Measurements from ENCODE around the gene BSND. TPM values are rescaled to one million over a fixed set of nuclear protein-coding genes. Genes with fewer than 3 reads are reported as not detected.

The BSND gene
- total and polyA plus RNA-seq, 9 of the 15 experiments (the other 6 are each of a cell fraction or from before 2014, with no cell fraction given), result not detected

DNA sequence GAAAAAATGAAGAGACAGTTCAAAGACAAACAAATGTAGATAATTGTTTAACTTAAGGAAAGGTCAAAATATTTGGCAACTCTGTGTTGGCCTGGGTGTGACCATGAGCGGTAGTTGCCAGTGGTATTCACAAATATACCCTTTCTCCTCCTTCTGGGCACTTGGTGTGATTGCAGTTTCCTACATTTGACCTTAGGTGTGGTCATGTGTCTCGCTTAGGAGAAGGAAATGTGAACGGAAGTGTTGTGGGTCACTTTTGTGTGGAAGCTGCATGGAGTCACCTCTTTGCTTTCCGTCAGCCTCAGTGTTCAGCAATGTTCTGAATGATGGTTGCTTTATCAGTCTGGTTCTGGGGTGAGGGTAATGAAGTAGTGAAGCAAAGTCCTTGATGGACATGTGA is 37.2 kb downstream of the BSND start (continued):
- TF ChIP-seq, protein P1, sequence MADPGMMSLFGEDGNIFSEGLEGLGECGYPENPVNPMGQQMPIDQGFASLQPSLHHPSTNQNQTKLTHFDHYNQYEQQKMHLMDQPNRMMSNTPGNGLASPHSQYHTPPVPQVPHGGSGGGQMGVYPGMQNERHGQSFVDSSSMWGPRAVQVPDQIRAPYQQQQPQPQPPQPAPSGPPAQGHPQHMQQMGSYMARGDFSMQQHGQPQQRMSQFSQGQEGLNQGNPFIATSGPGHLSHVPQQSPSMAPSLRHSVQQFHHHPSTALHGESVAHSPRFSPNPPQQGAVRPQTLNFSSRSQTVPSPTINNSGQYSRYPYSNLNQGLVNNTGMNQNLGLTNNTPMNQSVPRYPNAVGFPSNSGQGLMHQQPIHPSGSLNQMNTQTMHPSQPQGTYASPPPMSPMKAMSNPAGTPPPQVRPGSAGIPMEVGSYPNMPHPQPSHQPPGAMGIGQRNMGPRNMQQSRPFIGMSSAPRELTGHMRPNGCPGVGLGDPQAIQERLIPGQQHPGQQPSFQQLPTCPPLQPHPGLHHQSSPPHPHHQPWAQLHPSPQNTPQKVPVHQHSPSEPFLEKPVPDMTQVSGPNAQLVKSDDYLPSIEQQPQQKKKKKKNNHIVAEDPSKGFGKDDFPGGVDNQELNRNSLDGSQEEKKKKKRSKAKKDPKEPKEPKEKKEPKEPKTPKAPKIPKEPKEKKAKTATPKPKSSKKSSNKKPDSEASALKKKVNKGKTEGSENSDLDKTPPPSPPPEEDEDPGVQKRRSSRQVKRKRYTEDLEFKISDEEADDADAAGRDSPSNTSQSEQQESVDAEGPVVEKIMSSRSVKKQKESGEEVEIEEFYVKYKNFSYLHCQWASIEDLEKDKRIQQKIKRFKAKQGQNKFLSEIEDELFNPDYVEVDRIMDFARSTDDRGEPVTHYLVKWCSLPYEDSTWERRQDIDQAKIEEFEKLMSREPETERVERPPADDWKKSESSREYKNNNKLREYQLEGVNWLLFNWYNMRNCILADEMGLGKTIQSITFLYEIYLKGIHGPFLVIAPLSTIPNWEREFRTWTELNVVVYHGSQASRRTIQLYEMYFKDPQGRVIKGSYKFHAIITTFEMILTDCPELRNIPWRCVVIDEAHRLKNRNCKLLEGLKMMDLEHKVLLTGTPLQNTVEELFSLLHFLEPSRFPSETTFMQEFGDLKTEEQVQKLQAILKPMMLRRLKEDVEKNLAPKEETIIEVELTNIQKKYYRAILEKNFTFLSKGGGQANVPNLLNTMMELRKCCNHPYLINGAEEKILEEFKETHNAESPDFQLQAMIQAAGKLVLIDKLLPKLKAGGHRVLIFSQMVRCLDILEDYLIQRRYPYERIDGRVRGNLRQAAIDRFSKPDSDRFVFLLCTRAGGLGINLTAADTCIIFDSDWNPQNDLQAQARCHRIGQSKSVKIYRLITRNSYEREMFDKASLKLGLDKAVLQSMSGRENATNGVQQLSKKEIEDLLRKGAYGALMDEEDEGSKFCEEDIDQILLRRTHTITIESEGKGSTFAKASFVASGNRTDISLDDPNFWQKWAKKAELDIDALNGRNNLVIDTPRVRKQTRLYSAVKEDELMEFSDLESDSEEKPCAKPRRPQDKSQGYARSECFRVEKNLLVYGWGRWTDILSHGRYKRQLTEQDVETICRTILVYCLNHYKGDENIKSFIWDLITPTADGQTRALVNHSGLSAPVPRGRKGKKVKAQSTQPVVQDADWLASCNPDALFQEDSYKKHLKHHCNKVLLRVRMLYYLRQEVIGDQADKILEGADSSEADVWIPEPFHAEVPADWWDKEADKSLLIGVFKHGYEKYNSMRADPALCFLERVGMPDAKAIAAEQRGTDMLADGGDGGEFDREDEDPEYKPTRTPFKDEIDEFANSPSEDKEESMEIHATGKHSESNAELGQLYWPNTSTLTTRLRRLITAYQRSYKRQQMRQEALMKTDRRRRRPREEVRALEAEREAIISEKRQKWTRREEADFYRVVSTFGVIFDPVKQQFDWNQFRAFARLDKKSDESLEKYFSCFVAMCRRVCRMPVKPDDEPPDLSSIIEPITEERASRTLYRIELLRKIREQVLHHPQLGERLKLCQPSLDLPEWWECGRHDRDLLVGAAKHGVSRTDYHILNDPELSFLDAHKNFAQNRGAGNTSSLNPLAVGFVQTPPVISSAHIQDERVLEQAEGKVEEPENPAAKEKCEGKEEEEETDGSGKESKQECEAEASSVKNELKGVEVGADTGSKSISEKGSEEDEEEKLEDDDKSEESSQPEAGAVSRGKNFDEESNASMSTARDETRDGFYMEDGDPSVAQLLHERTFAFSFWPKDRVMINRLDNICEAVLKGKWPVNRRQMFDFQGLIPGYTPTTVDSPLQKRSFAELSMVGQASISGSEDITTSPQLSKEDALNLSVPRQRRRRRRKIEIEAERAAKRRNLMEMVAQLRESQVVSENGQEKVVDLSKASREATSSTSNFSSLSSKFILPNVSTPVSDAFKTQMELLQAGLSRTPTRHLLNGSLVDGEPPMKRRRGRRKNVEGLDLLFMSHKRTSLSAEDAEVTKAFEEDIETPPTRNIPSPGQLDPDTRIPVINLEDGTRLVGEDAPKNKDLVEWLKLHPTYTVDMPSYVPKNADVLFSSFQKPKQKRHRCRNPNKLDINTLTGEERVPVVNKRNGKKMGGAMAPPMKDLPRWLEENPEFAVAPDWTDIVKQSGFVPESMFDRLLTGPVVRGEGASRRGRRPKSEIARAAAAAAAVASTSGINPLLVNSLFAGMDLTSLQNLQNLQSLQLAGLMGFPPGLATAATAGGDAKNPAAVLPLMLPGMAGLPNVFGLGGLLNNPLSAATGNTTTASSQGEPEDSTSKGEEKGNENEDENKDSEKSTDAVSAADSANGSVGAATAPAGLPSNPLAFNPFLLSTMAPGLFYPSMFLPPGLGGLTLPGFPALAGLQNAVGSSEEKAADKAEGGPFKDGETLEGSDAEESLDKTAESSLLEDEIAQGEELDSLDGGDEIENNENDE (IDR thresholded peaks at IDR 0.05; ENCODE audit: low read depth, low read length), result no peak
- TF ChIP-seq ZNF717 (CRISPR knock-in tag; IDR thresholded peaks at IDR 0.05), result no peak
- TF ChIP-seq PRMT5 (CRISPR knock-in tag; IDR thresholded peaks at IDR 0.05), result no peak
- TF ChIP-seq, protein P2, sequence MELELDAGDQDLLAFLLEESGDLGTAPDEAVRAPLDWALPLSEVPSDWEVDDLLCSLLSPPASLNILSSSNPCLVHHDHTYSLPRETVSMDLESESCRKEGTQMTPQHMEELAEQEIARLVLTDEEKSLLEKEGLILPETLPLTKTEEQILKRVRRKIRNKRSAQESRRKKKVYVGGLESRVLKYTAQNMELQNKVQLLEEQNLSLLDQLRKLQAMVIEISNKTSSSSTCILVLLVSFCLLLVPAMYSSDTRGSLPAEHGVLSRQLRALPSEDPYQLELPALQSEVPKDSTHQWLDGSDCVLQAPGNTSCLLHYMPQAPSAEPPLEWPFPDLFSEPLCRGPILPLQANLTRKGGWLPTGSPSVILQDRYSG (tag; conservative IDR thresholded peaks at IDR 0.05; ENCODE audit: low read depth), result 0 out of 2 replicates have a peak, but pooled peaks have one; percentile 47
- TF ChIP-seq, protein P3, sequence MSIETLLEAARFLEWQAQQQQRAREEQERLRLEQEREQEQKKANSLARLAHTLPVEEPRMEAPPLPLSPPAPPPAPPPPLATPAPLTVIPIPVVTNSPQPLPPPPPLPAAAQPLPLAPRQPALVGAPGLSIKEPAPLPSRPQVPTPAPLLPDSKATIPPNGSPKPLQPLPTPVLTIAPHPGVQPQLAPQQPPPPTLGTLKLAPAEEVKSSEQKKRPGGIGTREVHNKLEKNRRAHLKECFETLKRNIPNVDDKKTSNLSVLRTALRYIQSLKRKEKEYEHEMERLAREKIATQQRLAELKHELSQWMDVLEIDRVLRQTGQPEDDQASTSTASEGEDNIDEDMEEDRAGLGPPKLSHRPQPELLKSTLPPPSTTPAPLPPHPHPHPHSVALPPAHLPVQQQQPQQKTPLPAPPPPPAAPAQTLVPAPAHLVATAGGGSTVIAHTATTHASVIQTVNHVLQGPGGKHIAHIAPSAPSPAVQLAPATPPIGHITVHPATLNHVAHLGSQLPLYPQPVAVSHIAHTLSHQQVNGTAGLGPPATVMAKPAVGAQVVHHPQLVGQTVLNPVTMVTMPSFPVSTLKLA (conservative IDR thresholded peaks at IDR 0.05), result 0 out of 4 replicates have a peak, but pooled peaks of 1 of the 2 experiments have one; percentile 16
- TF ChIP-seq, protein P4, sequence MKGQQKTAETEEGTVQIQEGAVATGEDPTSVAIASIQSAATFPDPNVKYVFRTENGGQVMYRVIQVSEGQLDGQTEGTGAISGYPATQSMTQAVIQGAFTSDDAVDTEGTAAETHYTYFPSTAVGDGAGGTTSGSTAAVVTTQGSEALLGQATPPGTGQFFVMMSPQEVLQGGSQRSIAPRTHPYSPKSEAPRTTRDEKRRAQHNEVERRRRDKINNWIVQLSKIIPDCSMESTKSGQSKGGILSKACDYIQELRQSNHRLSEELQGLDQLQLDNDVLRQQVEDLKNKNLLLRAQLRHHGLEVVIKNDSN (CRISPR knock-in tag; IDR thresholded peaks at IDR 0.05), result peak; percentile 59
- no peak for TF ChIP-seq KHSRP (IDR thresholded peaks at IDR 0.05)
- TF ChIP-seq NFRKB (IDR thresholded peaks at IDR 0.05; ENCODE audit: low read depth), result 0 out of 2 replicates have a peak, but pooled peaks have one; percentile 47
- no peak for TF ChIP-seq GABPB2 (CRISPR knock-in tag; conservative IDR thresholded peaks at IDR 0.05)
- TF ChIP-seq L3MBTL2 (IDR thresholded peaks at IDR 0.05), result peak; percentile 46; the same call in 1 of the 2 replicates
- peak; percentile 80 for TF ChIP-seq ESRRA (IDR thresholded peaks at IDR 0.05; ENCODE audit: borderline replicate concordance, low read depth)
- TF ChIP-seq, protein P5, sequence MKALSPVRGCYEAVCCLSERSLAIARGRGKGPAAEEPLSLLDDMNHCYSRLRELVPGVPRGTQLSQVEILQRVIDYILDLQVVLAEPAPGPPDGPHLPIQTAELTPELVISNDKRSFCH (CRISPR knock-in tag; IDR thresholded peaks at IDR 0.05), result no peak
- TF ChIP-seq, protein P5 (tag; IDR thresholded peaks at IDR 0.05), result peak; percentile 70; the same call in 1 of the 2 replicates
- no peak for TF ChIP-seq GTF2A2 (tag; IDR thresholded peaks at IDR 0.05)
